Neural progenitor cell (in vitro differentiated cells): Measurements from ENCODE around the gene OSBPL8.

Source experiments
- EZH2 ChIP-seq: fragments of 200-600 bp; sonication (generic); IDR thresholded peaks from 2 replicates; pipeline ENCODE4 v1.6.1; 2017; ENCODE audit warnings: antibody characterized with exemption, mild to moderate bottlenecking, moderate library complexity
- EZH2phosphoT487 ChIP-seq: fragments of 200-600 bp; sonication (generic); IDR thresholded peaks from 2 replicates; pipeline ENCODE4 v1.6.1; 2017; ENCODE audit warnings: antibody characterized with exemption
- TF ChIP-seq, protein P1 (sequence below): fragments of 200-600 bp; sonication (generic); IDR thresholded peaks from 2 replicates; pipeline ENCODE4 v1.5.1; 2017; ENCODE audit warnings: antibody characterized with exemption, mild to moderate bottlenecking

- TF ChIP-seq, protein P1, sequence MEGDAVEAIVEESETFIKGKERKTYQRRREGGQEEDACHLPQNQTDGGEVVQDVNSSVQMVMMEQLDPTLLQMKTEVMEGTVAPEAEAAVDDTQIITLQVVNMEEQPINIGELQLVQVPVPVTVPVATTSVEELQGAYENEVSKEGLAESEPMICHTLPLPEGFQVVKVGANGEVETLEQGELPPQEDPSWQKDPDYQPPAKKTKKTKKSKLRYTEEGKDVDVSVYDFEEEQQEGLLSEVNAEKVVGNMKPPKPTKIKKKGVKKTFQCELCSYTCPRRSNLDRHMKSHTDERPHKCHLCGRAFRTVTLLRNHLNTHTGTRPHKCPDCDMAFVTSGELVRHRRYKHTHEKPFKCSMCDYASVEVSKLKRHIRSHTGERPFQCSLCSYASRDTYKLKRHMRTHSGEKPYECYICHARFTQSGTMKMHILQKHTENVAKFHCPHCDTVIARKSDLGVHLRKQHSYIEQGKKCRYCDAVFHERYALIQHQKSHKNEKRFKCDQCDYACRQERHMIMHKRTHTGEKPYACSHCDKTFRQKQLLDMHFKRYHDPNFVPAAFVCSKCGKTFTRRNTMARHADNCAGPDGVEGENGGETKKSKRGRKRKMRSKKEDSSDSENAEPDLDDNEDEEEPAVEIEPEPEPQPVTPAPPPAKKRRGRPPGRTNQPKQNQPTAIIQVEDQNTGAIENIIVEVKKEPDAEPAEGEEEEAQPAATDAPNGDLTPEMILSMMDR = no peak
- TF ChIP-seq EZH2 = no peak
- TF ChIP-seq EZH2phosphoT487 = no peak
Observed at GRCh38 chr12:76449583-76449982, 110.0 kb downstream of the OSBPL8 start.
